GM21619 (cell line): ENCODE results near the gene QRFPR.
A peak's percentile ranks its signal among the peaks of the same experiment; 100 is the strongest.
"Not testable (repeated sequence)": the region's sequence is repeated elsewhere in the genome, so short reads cannot be mapped to it uniquely, and the experiment has no call there.

ENCODE experiments used
- ATAC-seq: cut with Tn5 transposase; IDR thresholded peaks from one replicate; pipeline ENCODE4 v1.9.1; 2021; ENCODE audit not compliant: unreplicated experiment

QRFPR gene

GRCh38 chr4:121340247-121340646 is 40.6 kb downstream of the QRFPR start:
- no peak for ATAC-seq

- ATAC-seq: no peak
These were observed 41.0 kb downstream of the QRFPR start for GRCh38 chr4:121339824-121340223.

- ATAC-seq: no peak
These were observed 41.5 kb downstream of the QRFPR start for GRCh38 chr4:121339307-121339706.

- ATAC-seq: no peak
These were observed 42.3 kb downstream of the QRFPR start for GRCh38 chr4:121338518-121338917.

- no peak for ATAC-seq
These were observed 44.1 kb downstream of the QRFPR start for GRCh38 chr4:121336706-121337105.

- ATAC-seq: no peak
These were observed 50.6 kb downstream of the QRFPR start for GRCh38 chr4:121330180-121330665.

GRCh38 chr4:121326597-121326996 is 54.2 kb downstream of the QRFPR start:
- ATAC-seq: no peak

- no peak for ATAC-seq
These were observed 56.5 kb downstream of the QRFPR start for GRCh38 chr4:121324331-121324730.

- no peak for ATAC-seq
These were observed 59.4 kb downstream of the QRFPR start for GRCh38 chr4:121321466-121321865.

GRCh38 chr4:121316091-121316490 is 64.7 kb downstream of the QRFPR start:
- no peak for ATAC-seq

- ATAC-seq: not testable (repeated sequence)
These were observed 67.4 kb downstream of the QRFPR start for GRCh38 chr4:121313430-121313829.

GRCh38 chr4:121308828-121309227 is 72.0 kb downstream of the QRFPR start:
- no peak for ATAC-seq

GRCh38 chr4:121308328-121308663 is 72.5 kb downstream of the QRFPR start:
- no peak for ATAC-seq

GRCh38 chr4:121307445-121308327 is 73.1 kb downstream of the QRFPR start:
- ATAC-seq: peak; percentile 89

- peak; percentile 22 for ATAC-seq
These were observed 73.9 kb downstream of the QRFPR start for GRCh38 chr4:121306931-121307330.

- no peak for ATAC-seq
These were observed 75.9 kb downstream of the QRFPR start for GRCh38 chr4:121304893-121305292.

- ATAC-seq: no peak
These were observed 81.5 kb downstream of the QRFPR start for GRCh38 chr4:121299367-121299766.

- ATAC-seq: no peak
These were observed 97.5 kb downstream of the QRFPR start for GRCh38 chr4:121283319-121283718.

GRCh38 chr4:121280425-121280824 is 100.4 kb downstream of the QRFPR start:
- no peak for ATAC-seq

- ATAC-seq: peak; percentile 87
These were observed 101.9 kb downstream of the QRFPR start for GRCh38 chr4:121278811-121279368.
